Loucy (cell line): ENCODE data around the gene IGFBPL1.

Source experiments
- H2AFZ ChIP-seq: fragments of 200-600 bp; sonication (generic); 2 replicates; pipeline ENCODE4 v1.6.0; 2016; ENCODE audit warnings: antibody characterized with exemption, mild to moderate bottlenecking, low read length, moderate library complexity
- H3F3A ChIP-seq: fragments of 200-600 bp; 2 replicates; pipeline ENCODE4 v1.6.0; 2016; ENCODE audit warnings: antibody characterized with exemption, low read depth, mild to moderate bottlenecking
- H3K27me3 ChIP-seq: fragments of 200-600 bp; sonication (generic); 2 replicates; pipeline ENCODE4 v1.6.1; 2014; ENCODE audit warnings: low read length, mild to moderate bottlenecking; ENCODE audit not compliant: insufficient read depth, poor library complexity, severe bottlenecking
- H3K36me3 ChIP-seq: fragments of 200-600 bp; sonication (generic); 2 replicates; pipeline ENCODE4 v1.6.1; 2016; ENCODE audit warnings: low read length; ENCODE audit not compliant: insufficient read depth
- H3K4me1 ChIP-seq: fragments of 200-600 bp; sonication (generic); 2 replicates; pipeline ENCODE4 v1.5.1; 2014; ENCODE audit warnings: low read length, mild to moderate bottlenecking; ENCODE audit not compliant: insufficient read depth, poor library complexity, severe bottlenecking
- H3K4me2 ChIP-seq: fragments of 200-600 bp; sonication (generic); 2 replicates; pipeline ENCODE4 v1.6.0; 2014; ENCODE audit warnings: antibody characterized with exemption, low read length, low read depth, mild to moderate bottlenecking; ENCODE audit not compliant: poor library complexity, severe bottlenecking
- H3K4me3 ChIP-seq: fragments of 200-600 bp; sonication (generic); 2 replicates; pipeline ENCODE4 v1.5.1; 2014; ENCODE audit warnings: low read length, mild to moderate bottlenecking, mixed read lengths; ENCODE audit not compliant: poor library complexity, severe bottlenecking
- H3K79me2 ChIP-seq: fragments of 200-600 bp; sonication (generic); 2 replicates; pipeline ENCODE4 v1.6.1; 2014; ENCODE audit warnings: low read length; ENCODE audit not compliant: insufficient read depth
- H3K9ac ChIP-seq: fragments of 200-600 bp; sonication (generic); 2 replicates; pipeline ENCODE4 v1.6.0; 2014; ENCODE audit warnings: mild to moderate bottlenecking, low read depth, low read length, moderate library complexity; ENCODE audit not compliant: poor library complexity, severe bottlenecking
- H3K9me2 ChIP-seq: fragments of 200-600 bp; sonication (generic); replicated peaks from 2 replicates; pipeline ENCODE4 v1.6.1; 2016; ENCODE audit warnings: low read depth, low read length, mixed read lengths
- H3K9me3 ChIP-seq: fragments of 200-600 bp; sonication (generic); 2 replicates; pipeline ENCODE4 v1.6.1; 2014; ENCODE audit warnings: mild to moderate bottlenecking, antibody characterized with exemption, low read length, low read depth; ENCODE audit not compliant: insufficient read depth
- H4K20me1 ChIP-seq: fragments of 200-600 bp; sonication (generic); 2 replicates; pipeline ENCODE4 v1.6.0; 2014; ENCODE audit warnings: antibody characterized with exemption, low read length, mild to moderate bottlenecking; ENCODE audit not compliant: insufficient read depth, poor library complexity, severe bottlenecking
- CTCF ChIP-seq: fragments of 200-600 bp; sonication (generic); conservative IDR thresholded peaks from 2 replicates; pipeline ENCODE4 v1.5.1; 2014; ENCODE audit warnings: mild to moderate bottlenecking, antibody characterized with exemption, low read length
- EZH2phosphoT487 ChIP-seq: fragments of 200-600 bp; IDR thresholded peaks from 2 replicates; pipeline ENCODE4 v1.6.1; 2018; ENCODE audit warnings: antibody characterized with exemption, mild to moderate bottlenecking, moderate library complexity, borderline replicate concordance

The IGFBPL1 gene

GRCh38 chr9:38439916-38440301 lies 15.7 kb upstream of the IGFBPL1 start:
- TF ChIP-seq EZH2phosphoT487 (no peak), CTCF (no peak)
- Histone ChIP-seq H3K27me3 (no peaks in the 10 kb centered on the region), H3K79me2 (no peaks in the 10 kb centered on the region), H3F3A (no peaks in the 10 kb centered on the region), H3K9me2 (no peaks in the 10 kb centered on the region), H2AFZ (no peak overlapping the region), H4K20me1 (no peaks in the 10 kb centered on the region), H3K9me3 (no peaks in the 10 kb centered on the region), H3K4me1 (no peaks in the 10 kb centered on the region), H3K4me3 (no peak overlapping the region), H3K36me3 (no peaks in the 10 kb centered on the region), H3K4me2 (no peak overlapping the region), H3K9ac (no peak overlapping the region)

GRCh38 chr9:38439291-38439915 lies 15.1 kb upstream of the IGFBPL1 start:
- Histone ChIP-seq H3F3A (no peaks in the 10 kb centered on the region), H3K36me3 (no peaks in the 10 kb centered on the region), H3K4me2 (no peak overlapping the region), H3K27me3 (no peaks in the 10 kb centered on the region), H3K79me2 (no peaks in the 10 kb centered on the region), H2AFZ (no peak overlapping the region), H3K4me3 (no peak overlapping the region), H3K9ac (no peak overlapping the region), H3K4me1 (no peaks in the 10 kb centered on the region), H3K9me2 (no peaks in the 10 kb centered on the region), H3K9me3 (no peaks in the 10 kb centered on the region), H4K20me1 (no peaks in the 10 kb centered on the region)
- TF ChIP-seq EZH2phosphoT487: no peak
- TF ChIP-seq CTCF: no peak

GRCh38 chr9:38437193-38437823 lies 13.1 kb upstream of the IGFBPL1 start:
- H2AFZ ChIP-seq: no peak overlapping the region
- H3K4me3 ChIP-seq: no peak overlapping the region

More at GRCh38 chr9:38437193-38437823, 13.1 kb upstream of the IGFBPL1 start:
- Histone ChIP-seq H3K4me1 (peaks cover 6% of the 10 kb centered on the region), H4K20me1 (no peaks in the 10 kb centered on the region), H3K79me2 (no peaks in the 10 kb centered on the region), H3K27me3 (no peaks in the 10 kb centered on the region), H3K9ac (no peak overlapping the region), H3K9me3 (no peaks in the 10 kb centered on the region), H3F3A (no peaks in the 10 kb centered on the region), H3K9me2 (no peaks in the 10 kb centered on the region), H3K36me3 (no peaks in the 10 kb centered on the region), H3K4me2 (no peak overlapping the region)
- TF ChIP-seq CTCF: no peak
- no peak for TF ChIP-seq EZH2phosphoT487
